Right kidney (tissue), 9 donors: ENCODE results near the gene C1orf21.
A peak's percentile ranks its signal among the peaks of the same experiment; 100 is the strongest.
"Not testable (repeated sequence)": the region's sequence is repeated elsewhere in the genome, so short reads cannot be mapped to it uniquely, and the experiment has no call there.

ENCODE experiments used
- DNase-seq: peaks from one replicate; pipeline ENCODE4 v3.0.0-alpha.2; 2016
- long read RNA-seq, 8 donors: transcript quantifications; one replicate each; lab custom pipeline, GENCODE V29; 2026

C1orf21 gene
- long read RNA-seq, donor 1, full-length matches to known transcripts: 17 of 17 reads
- long read RNA-seq, donor 1, partial matches to known transcripts: 0 of 17 reads
- long read RNA-seq, donor 1, other reads (novel, unspliced or antisense): 0 of 17 reads
- long read RNA-seq, donor 2, full-length matches to known transcripts: 11 of 11 reads
- long read RNA-seq, donor 2, partial matches to known transcripts: 0 of 11 reads
- long read RNA-seq, donor 2, other reads (novel, unspliced or antisense): 0 of 11 reads
- long read RNA-seq, donor 3, full-length matches to known transcripts: 9 of 9 reads
- long read RNA-seq, donor 3, partial matches to known transcripts: 0 of 9 reads
- long read RNA-seq, donor 3, other reads (novel, unspliced or antisense): 0 of 9 reads
- long read RNA-seq, donor 4, full-length matches to known transcripts: 16 of 16 reads
- long read RNA-seq, donor 4, partial matches to known transcripts: 0 of 16 reads
- long read RNA-seq, donor 4, other reads (novel, unspliced or antisense): 0 of 16 reads
- long read RNA-seq, donor 5, full-length matches to known transcripts: 12 of 12 reads
- long read RNA-seq, donor 5, partial matches to known transcripts: 0 of 12 reads
- long read RNA-seq, donor 5, other reads (novel, unspliced or antisense): 0 of 12 reads
- long read RNA-seq, donor 6, full-length matches to known transcripts: 11 of 11 reads
- long read RNA-seq, donor 6, partial matches to known transcripts: 0 of 11 reads
- long read RNA-seq, donor 6, other reads (novel, unspliced or antisense): 0 of 11 reads
- long read RNA-seq, donor 7, full-length matches to known transcripts: 20 of 25 reads
- long read RNA-seq, donor 7, partial matches to known transcripts: 5 of 25 reads
- long read RNA-seq, donor 7, other reads (novel, unspliced or antisense): 0 of 25 reads
- long read RNA-seq, donor 8, full-length matches to known transcripts: 12 of 12 reads
- long read RNA-seq, donor 8, partial matches to known transcripts: 0 of 12 reads
- long read RNA-seq, donor 8, other reads (novel, unspliced or antisense): 0 of 12 reads

- peak; percentile 95 for DNase-seq
Observed at GRCh38 chr1:184386312-184387068, at the start of gene C1orf21. C1orf21 (plus strand) TSS chr1:184387029; CDS start chr1:184477510, 90,481 bp downstream.

GRCh38 chr1:184337865-184338264 is 49.0 kb upstream of the C1orf21 start:
- DNase-seq: not testable (repeated sequence)

- DNase-seq: no peak
Observed at GRCh38 chr1:184340984-184341383, 45.8 kb upstream of the C1orf21 start.

- no peak for DNase-seq
Observed at GRCh38 chr1:184350573-184350972, 36.3 kb upstream of the C1orf21 start.

- no peak for DNase-seq
Observed at GRCh38 chr1:184351416-184351975, 35.3 kb upstream of the C1orf21 start.

- no peak for DNase-seq
Observed at GRCh38 chr1:184352776-184353175, 34.1 kb upstream of the C1orf21 start.

GRCh38 chr1:184354719-184355118 is 32.1 kb upstream of the C1orf21 start:
- no peak for DNase-seq

- DNase-seq: no peak
Observed at GRCh38 chr1:184356891-184357290, 29.9 kb upstream of the C1orf21 start.

- no peak for DNase-seq
Observed at GRCh38 chr1:184358256-184358655, 28.6 kb upstream of the C1orf21 start.

GRCh38 chr1:184359909-184360308 is 26.9 kb upstream of the C1orf21 start:
- DNase-seq: no peak

- no peak for DNase-seq
Observed at GRCh38 chr1:184362876-184363275, 24.0 kb upstream of the C1orf21 start.

GRCh38 chr1:184365699-184366098 is 21.1 kb upstream of the C1orf21 start:
- DNase-seq: no peak

- DNase-seq: no peak
Observed at GRCh38 chr1:184366997-184367396, 19.8 kb upstream of the C1orf21 start.

GRCh38 chr1:184367427-184368038 is 19.3 kb upstream of the C1orf21 start:
- no peak for DNase-seq

GRCh38 chr1:184368354-184368753 is 18.5 kb upstream of the C1orf21 start:
- DNase-seq: no peak

- no peak for DNase-seq
Observed at GRCh38 chr1:184370850-184371249, 16.0 kb upstream of the C1orf21 start.

GRCh38 chr1:184373155-184373554 is 13.7 kb upstream of the C1orf21 start:
- no peak for DNase-seq

GRCh38 chr1:184376369-184376768 is 10.5 kb upstream of the C1orf21 start:
- DNase-seq: no peak

- no peak for DNase-seq
Observed at GRCh38 chr1:184379111-184379752, 7.6 kb upstream of the C1orf21 start.

GRCh38 chr1:184380468-184380867 is 6.4 kb upstream of the C1orf21 start:
- DNase-seq: no peak
